ENCODE measurements around the gene SORCS2. TPM values are rescaled to one million over a fixed set of nuclear protein-coding genes. Genes with fewer than 3 reads are reported as not detected.

Gene SORCS2
- total RNA-seq, 1 donor from 2014 or later = 29.5 TPM

DNA sequence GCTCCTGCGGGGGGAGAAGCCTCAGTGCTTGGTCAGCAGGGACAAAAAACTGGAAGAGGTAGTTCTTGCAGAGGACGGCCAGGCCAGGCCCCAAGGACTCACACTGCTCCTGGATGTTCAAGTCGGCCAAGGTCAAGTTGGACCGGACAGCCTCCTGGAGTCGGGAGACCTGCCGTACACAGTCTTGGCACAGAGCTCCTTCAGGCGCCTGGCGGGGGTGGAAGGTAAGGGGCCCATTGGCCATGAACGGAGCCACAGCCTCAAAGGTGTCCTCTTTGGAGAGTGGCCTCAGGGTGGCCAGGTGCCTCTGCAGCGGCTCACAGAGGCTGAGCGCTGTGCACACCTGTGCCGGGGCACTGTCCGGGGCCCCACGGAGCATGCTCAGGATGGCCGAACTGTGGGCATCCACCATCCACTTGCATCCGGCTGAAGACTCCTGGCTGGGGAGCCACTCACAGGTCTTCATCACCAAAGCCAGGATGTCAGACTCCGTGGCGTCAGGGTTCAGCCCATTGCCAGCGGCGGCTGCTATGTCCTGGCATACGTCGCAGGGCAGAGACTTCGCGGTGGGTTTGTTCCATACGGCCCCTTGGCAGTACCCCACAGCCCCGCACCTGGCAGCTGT lies 241.9 kb downstream of the SORCS2 start:
- Mint-ChIP-seq H3K36me3 (ENCODE audit: unreplicated experiment) (peaks cover 2% of the 10 kb centered on the region), H3K27me3 (ENCODE audit: unreplicated experiment) (peaks cover 12% of the 10 kb centered on the region), H3K27ac (ENCODE audit: unreplicated experiment) (no peak overlapping the region), H3K4me1 (ENCODE audit: low read depth, unreplicated experiment) (peaks cover 4% of the 10 kb centered on the region), H3K9me3 (ENCODE audit: unreplicated experiment) (peaks cover 6% of the 10 kb centered on the region), H3K4me3 (ENCODE audit: unreplicated experiment) (no peak overlapping the region)
- TF ChIP-seq, protein P1, sequence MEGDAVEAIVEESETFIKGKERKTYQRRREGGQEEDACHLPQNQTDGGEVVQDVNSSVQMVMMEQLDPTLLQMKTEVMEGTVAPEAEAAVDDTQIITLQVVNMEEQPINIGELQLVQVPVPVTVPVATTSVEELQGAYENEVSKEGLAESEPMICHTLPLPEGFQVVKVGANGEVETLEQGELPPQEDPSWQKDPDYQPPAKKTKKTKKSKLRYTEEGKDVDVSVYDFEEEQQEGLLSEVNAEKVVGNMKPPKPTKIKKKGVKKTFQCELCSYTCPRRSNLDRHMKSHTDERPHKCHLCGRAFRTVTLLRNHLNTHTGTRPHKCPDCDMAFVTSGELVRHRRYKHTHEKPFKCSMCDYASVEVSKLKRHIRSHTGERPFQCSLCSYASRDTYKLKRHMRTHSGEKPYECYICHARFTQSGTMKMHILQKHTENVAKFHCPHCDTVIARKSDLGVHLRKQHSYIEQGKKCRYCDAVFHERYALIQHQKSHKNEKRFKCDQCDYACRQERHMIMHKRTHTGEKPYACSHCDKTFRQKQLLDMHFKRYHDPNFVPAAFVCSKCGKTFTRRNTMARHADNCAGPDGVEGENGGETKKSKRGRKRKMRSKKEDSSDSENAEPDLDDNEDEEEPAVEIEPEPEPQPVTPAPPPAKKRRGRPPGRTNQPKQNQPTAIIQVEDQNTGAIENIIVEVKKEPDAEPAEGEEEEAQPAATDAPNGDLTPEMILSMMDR (IDR thresholded peaks at IDR 0.05; ENCODE audit: partially characterized antibody, unreplicated experiment) = no peak
- DNase-seq = no peak

DNA sequence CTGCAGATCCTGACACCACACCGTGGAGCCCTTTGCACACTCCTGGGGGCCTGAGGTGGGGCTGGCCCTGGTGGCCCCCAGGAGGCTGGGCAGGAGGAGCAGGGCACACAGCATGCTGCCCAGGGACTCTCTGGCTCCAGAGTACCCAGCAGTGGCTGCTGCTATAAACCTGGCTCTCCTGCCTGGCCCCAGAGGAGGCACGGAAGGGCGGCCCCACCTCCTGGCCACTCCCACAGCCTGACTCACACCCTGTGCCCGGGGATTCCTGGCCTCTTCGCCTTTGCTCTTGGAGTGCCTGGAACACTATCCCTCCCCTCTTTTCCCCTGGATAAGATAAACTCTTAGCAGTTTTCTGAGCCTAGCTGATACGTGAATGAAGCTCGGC lies 242.4 kb downstream of the SORCS2 start, which contains the start of gene PSAPL1:
PSAPL1 (minus strand) TSS at position 165 of the 385 bp plus-strand sequence; CDS start at position 114, 51 bp downstream.
- Mint-ChIP-seq H3K36me3 (ENCODE audit: unreplicated experiment) (peaks cover 6% of the 10 kb centered on the region), H3K4me1 (ENCODE audit: low read depth, unreplicated experiment) (peaks cover 3% of the 10 kb centered on the region), H3K27ac (ENCODE audit: unreplicated experiment) (no peak within 1 kb of the TSS), H3K9me3 (ENCODE audit: unreplicated experiment) (peaks cover 11% of the 10 kb centered on the region), H3K27me3 (ENCODE audit: unreplicated experiment) (peaks cover 12% of the 10 kb centered on the region), H3K4me3 (ENCODE audit: unreplicated experiment) (no peak within 1 kb of the TSS)
- no peak for DNase-seq
- TF ChIP-seq, protein P1 (IDR thresholded peaks at IDR 0.05; ENCODE audit: partially characterized antibody, unreplicated experiment) = no peak

DNA sequence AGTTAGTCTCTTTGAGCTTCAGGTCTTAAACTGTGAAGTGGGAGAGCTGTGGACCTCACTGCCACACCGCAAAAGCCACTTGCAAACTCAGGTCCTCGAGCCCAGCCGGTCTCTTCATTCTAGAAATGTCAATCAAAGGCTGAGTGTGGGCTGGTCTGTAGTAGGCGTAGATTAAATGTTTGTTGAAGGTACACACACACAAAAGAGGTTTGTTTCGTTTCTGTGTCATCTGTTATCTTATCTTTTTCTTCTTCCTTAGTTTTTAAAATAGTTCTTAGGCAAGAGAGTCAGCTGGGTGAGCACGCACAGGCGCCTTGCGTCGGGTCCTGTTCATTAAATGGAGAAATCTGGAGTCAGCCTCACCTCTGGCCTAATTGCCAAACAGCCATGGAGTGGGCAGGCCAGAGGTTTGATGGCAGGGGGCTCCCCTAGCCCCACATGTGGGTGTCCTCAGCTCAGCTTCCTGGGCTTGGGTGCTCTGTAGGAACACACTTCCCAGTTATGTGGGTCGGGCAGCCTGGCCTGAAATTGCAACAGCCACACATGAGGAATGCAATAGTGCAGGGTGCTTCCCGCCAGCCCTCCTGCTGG lies 243.2 kb downstream of the SORCS2 start:
- no peak for DNase-seq
- Mint-ChIP-seq H3K27ac (ENCODE audit: unreplicated experiment) (no peak overlapping the region), H3K4me3 (ENCODE audit: unreplicated experiment) (no peak overlapping the region), H3K9me3 (ENCODE audit: unreplicated experiment) (peaks cover 11% of the 10 kb centered on the region), H3K4me1 (ENCODE audit: low read depth, unreplicated experiment) (no peaks in the 10 kb centered on the region), H3K27me3 (ENCODE audit: unreplicated experiment) (peaks cover 10% of the 10 kb centered on the region), H3K36me3 (ENCODE audit: unreplicated experiment) (peaks cover 6% of the 10 kb centered on the region)
- TF ChIP-seq, protein P1 (IDR thresholded peaks at IDR 0.05; ENCODE audit: partially characterized antibody, unreplicated experiment) = no peak

DNA sequence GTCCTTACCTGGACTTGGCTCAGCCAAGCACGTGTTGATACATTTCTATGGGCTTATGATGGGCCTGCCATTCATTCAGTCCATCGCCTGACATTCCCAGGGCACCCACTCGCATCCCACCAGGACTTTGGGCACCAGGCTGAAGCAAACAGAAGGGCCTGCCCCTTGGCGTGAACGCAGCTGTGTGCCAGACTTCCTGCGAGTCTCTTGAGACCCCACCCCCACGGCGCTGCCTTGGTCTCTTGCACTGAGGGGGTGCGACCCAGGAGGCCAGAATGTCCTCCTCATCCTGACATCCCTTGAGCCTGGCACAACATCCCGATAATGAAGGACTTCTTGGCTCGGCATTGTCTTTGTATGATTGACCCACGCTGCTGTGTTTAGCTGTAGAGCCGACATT lies 243.9 kb downstream of the SORCS2 start:
- Mint-ChIP-seq H3K36me3 (ENCODE audit: unreplicated experiment) (peaks cover 6% of the 10 kb centered on the region), H3K4me3 (ENCODE audit: unreplicated experiment) (no peak overlapping the region), H3K4me1 (ENCODE audit: low read depth, unreplicated experiment) (no peaks in the 10 kb centered on the region), H3K27me3 (ENCODE audit: unreplicated experiment) (peaks cover 9% of the 10 kb centered on the region), H3K27ac (ENCODE audit: unreplicated experiment) (no peak overlapping the region), H3K9me3 (ENCODE audit: unreplicated experiment) (peaks cover 11% of the 10 kb centered on the region)
- TF ChIP-seq, protein P1 (IDR thresholded peaks at IDR 0.05; ENCODE audit: partially characterized antibody, unreplicated experiment) = no peak
- DNase-seq = no peak

DNA sequence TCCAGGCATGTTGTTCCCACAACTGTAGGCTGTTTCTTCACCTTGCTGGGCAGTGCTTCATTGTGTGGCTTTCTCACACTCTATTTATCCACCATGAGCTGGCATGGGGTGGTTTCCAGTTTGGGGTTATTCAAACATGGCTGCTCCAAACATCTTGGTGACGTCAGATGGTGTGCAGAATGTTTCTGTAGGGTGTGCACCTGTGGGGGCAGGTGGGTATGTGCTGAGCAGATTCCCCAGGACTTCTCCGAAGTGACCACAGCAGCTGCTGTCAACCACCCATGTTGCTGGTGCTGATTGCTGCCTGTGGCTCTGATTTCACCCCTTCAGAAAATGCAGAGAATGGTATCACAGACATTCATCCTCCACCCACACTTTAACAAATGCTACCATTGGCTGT lies 247.4 kb downstream of the SORCS2 start:
- no peak overlapping the region for H3K4me3 Mint-ChIP-seq (ENCODE audit: unreplicated experiment)
- peaks cover 11% of the 10 kb centered on the region for H3K9me3 Mint-ChIP-seq (ENCODE audit: unreplicated experiment)
- H3K4me1 Mint-ChIP-seq (ENCODE audit: low read depth, unreplicated experiment) = peaks cover 1% of the 10 kb centered on the region
- no peak overlapping the region for H3K27ac Mint-ChIP-seq (ENCODE audit: unreplicated experiment)
- TF ChIP-seq, protein P1 (IDR thresholded peaks at IDR 0.05; ENCODE audit: partially characterized antibody, unreplicated experiment) = no peak
- peaks cover 11% of the 10 kb centered on the region for H3K27me3 Mint-ChIP-seq (ENCODE audit: unreplicated experiment)
- peaks cover 6% of the 10 kb centered on the region for H3K36me3 Mint-ChIP-seq (ENCODE audit: unreplicated experiment)
- DNase-seq = no peak
